SK-N-MC (cell line): ENCODE data around the gene PRR36.

Experiments used
- EZH2 ChIP-seq: fragments of 200-600 bp; sonication (generic); IDR thresholded peaks from one replicate; pipeline ENCODE4 v1.6.1; 2017; ENCODE audit warnings: antibody characterized with exemption
- POLR2AphosphoS5 ChIP-seq: IDR thresholded peaks from 2 replicates; pipeline ENCODE4 v1.6.1; 2012; ENCODE audit warnings: mild to moderate bottlenecking, low read depth, low read length, borderline replicate concordance

GRCh38 chr19:7872306-7873204 is 1.6 kb downstream of the PRR36 start:
- no peak for TF ChIP-seq EZH2
- no peak for TF ChIP-seq POLR2AphosphoS5
